ENCODE data around the gene TAB2. TPM values are rescaled to one million over a fixed set of nuclear protein-coding genes. Genes with fewer than 3 reads are reported as not detected.

Gene TAB2
- total RNA-seq, 4 donors from 2014 or later = 63.7 to 73.5 (median 69.2) TPM

- TF ChIP-seq, protein P1, sequence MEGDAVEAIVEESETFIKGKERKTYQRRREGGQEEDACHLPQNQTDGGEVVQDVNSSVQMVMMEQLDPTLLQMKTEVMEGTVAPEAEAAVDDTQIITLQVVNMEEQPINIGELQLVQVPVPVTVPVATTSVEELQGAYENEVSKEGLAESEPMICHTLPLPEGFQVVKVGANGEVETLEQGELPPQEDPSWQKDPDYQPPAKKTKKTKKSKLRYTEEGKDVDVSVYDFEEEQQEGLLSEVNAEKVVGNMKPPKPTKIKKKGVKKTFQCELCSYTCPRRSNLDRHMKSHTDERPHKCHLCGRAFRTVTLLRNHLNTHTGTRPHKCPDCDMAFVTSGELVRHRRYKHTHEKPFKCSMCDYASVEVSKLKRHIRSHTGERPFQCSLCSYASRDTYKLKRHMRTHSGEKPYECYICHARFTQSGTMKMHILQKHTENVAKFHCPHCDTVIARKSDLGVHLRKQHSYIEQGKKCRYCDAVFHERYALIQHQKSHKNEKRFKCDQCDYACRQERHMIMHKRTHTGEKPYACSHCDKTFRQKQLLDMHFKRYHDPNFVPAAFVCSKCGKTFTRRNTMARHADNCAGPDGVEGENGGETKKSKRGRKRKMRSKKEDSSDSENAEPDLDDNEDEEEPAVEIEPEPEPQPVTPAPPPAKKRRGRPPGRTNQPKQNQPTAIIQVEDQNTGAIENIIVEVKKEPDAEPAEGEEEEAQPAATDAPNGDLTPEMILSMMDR (IDR thresholded peaks at IDR 0.05 in 4 of 5, conservative IDR thresholded peaks at IDR 0.05 in 1 of 5) = no peak
- no peak for TF ChIP-seq POLR2A (IDR thresholded peaks at IDR 0.05)
- no peak overlapping the region for H3K27ac ChIP-seq
- no peaks in the 10 kb centered on the region for H3K36me3 ChIP-seq
- H3K4me1 ChIP-seq = no peaks in the 10 kb centered on the region
- ATAC-seq (no peak), DNase-seq (no peak)
- no peak overlapping the region for H3K4me3 ChIP-seq
- H3K27me3 ChIP-seq = no peaks in the 10 kb centered on the region
- intact Hi-C loops (cut with DNase I; ENCODE audit: low total_unique reads) (no loop called here), in situ Hi-C loops (cut with MboI; ENCODE audit: low sequenced_read_pairs in 4 of 4) (no loop called here)
- H3K9me3 ChIP-seq = no peaks in the 10 kb centered on the region
These were observed 38.5 kb upstream of the TAB2 start for GRCh38 chr6:149278997-149279396.

GRCh38 chr6:149284904-149285303, 32.6 kb upstream of the TAB2 start:
- DNase-seq (no peak), ATAC-seq (no peak)
- Histone ChIP-seq H3K36me3 (no peaks in the 10 kb centered on the region), H3K4me1 (no peaks in the 10 kb centered on the region), H3K9me3 (no peaks in the 10 kb centered on the region), H3K27me3 (no peaks in the 10 kb centered on the region), H3K27ac (no peak overlapping the region), H3K4me3 (no peak overlapping the region)
- intact Hi-C loops (cut with DNase I; ENCODE audit: low total_unique reads) (no loop called here), in situ Hi-C loops (cut with MboI; ENCODE audit: low sequenced_read_pairs in 4 of 4) (no loop called here)
- TF ChIP-seq, protein P1 (IDR thresholded peaks at IDR 0.05 in 4 of 5, conservative IDR thresholded peaks at IDR 0.05 in 1 of 5) = no peak

DNA sequence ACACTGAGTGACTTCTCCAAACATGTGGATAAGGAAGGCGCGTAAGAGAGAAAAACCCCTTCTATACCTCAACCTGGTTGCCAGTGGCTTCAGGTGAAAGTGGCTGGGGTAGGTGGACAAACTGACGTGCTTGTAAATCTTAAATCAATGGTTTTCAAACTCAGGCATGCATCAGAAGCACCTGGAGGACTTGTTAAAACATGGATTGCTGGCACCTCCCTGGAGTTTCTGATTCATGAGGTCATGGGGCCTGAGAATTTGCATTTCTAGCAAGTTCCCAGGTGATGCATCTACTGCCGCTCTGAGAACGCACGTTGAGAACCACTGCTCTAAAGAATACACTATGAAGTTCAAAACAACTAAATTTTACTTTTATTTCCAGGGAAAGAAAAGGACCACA, 31.9 kb upstream of the TAB2 start:
- DNase-seq (no peak), ATAC-seq (no peak)
- intact Hi-C loops (cut with DNase I; ENCODE audit: low total_unique reads) = no loop called here
- H3K27me3 ChIP-seq = no peaks in the 10 kb centered on the region
- H3K4me1 ChIP-seq = no peaks in the 10 kb centered on the region
- no peak overlapping the region for H3K4me3 ChIP-seq
- TF ChIP-seq, protein P1 (IDR thresholded peaks at IDR 0.05 in 4 of 5, conservative IDR thresholded peaks at IDR 0.05 in 1 of 5) = no peak
- no peak for TF ChIP-seq POLR2A (IDR thresholded peaks at IDR 0.05)
- no peaks in the 10 kb centered on the region for H3K9me3 ChIP-seq
- no peaks in the 10 kb centered on the region for H3K36me3 ChIP-seq
- H3K27ac ChIP-seq = no peak overlapping the region
- in situ Hi-C loops (cut with MboI; ENCODE audit: low sequenced_read_pairs in 4 of 4) = no loop called here

GRCh38 chr6:149286905-149287304, 30.6 kb upstream of the TAB2 start:
- Histone ChIP-seq H3K4me3 (no peak overlapping the region), H3K27ac (no peak overlapping the region), H3K9me3 (no peaks in the 10 kb centered on the region), H3K36me3 (no peaks in the 10 kb centered on the region), H3K4me1 (no peaks in the 10 kb centered on the region), H3K27me3 (no peaks in the 10 kb centered on the region)
- TF ChIP-seq, protein P1 (IDR thresholded peaks at IDR 0.05 in 4 of 5, conservative IDR thresholded peaks at IDR 0.05 in 1 of 5) = no peak
- TF ChIP-seq POLR2A (IDR thresholded peaks at IDR 0.05) = no peak
- DNase-seq = no peak
- in situ Hi-C loops (cut with MboI; ENCODE audit: low sequenced_read_pairs in 4 of 4) = no loop called here
- intact Hi-C loops (cut with DNase I; ENCODE audit: low total_unique reads) = no loop called here
- no peak for ATAC-seq

GRCh38 chr6:149289192-149289781, 28.2 kb upstream of the TAB2 start:
- Histone ChIP-seq H3K27ac (no peak overlapping the region), H3K36me3 (no peaks in the 10 kb centered on the region), H3K4me1 (no peaks in the 10 kb centered on the region), H3K27me3 (no peaks in the 10 kb centered on the region), H3K4me3 (no peak overlapping the region), H3K9me3 (no peaks in the 10 kb centered on the region)
- TF ChIP-seq, protein P1 (IDR thresholded peaks at IDR 0.05 in 4 of 5, conservative IDR thresholded peaks at IDR 0.05 in 1 of 5) = no peak
- no peak for TF ChIP-seq POLR2A (IDR thresholded peaks at IDR 0.05)
- ATAC-seq (no peak), DNase-seq (no peak)
- intact Hi-C loops (cut with DNase I; ENCODE audit: low total_unique reads) (no loop called here), in situ Hi-C loops (cut with MboI; ENCODE audit: low sequenced_read_pairs in 4 of 4) (no loop called here)
